DMS79 treated with DMSO at 0.1 percent for 48 hours (cell line): ENCODE measurements around the gene RAC3.

Experiments used
- DNase-seq: peaks from one replicate; lab custom pipeline; 2025; lab: John Stamatoyannopoulos, UW

Gene RAC3

GRCh38 chr17:82056729-82057621, 25.5 kb downstream of the RAC3 start:
- DNase-seq, result no peak

GRCh38 chr17:82058230-82058854, 26.9 kb downstream of the RAC3 start:
- DNase-seq, result no peak

GRCh38 chr17:82058855-82059249, 27.4 kb downstream of the RAC3 start:
- no peak for DNase-seq

GRCh38 chr17:82059272-82060000, 28.0 kb downstream of the RAC3 start:
- DNase-seq, result no peak

GRCh38 chr17:82060001-82060380, 28.5 kb downstream of the RAC3 start:
- DNase-seq, result no peak

- no peak for DNase-seq
Measured at GRCh38 chr17:82060614-82061013, 29.1 kb downstream of the RAC3 start.

- DNase-seq, result no peak
Measured at GRCh38 chr17:82061047-82061925, 29.8 kb downstream of the RAC3 start.

GRCh38 chr17:82062076-82062983, 30.9 kb downstream of the RAC3 start:
- no peak for DNase-seq

- DNase-seq, result no peak
Measured at GRCh38 chr17:82062984-82063368, 31.5 kb downstream of the RAC3 start.

- no peak for DNase-seq
Measured at GRCh38 chr17:82063424-82064415, 32.2 kb downstream of the RAC3 start.

- DNase-seq, result no peak
Measured at GRCh38 chr17:82064433-82065192, 33.1 kb downstream of the RAC3 start.

GRCh38 chr17:82065193-82065637, 33.7 kb downstream of the RAC3 start:
- DNase-seq, result no peak

- DNase-seq, result no peak
Measured at GRCh38 chr17:82065638-82066303, 34.3 kb downstream of the RAC3 start, which contains the start of gene DUS1L. DUS1L (minus strand) TSS chr17:82065804; CDS start chr17:82065059, 745 bp downstream.

- no peak for DNase-seq
Measured at GRCh38 chr17:82070611-82071010, 39.1 kb downstream of the RAC3 start.

- DNase-seq, result no peak
Measured at GRCh38 chr17:82072827-82073226, 41.3 kb downstream of the RAC3 start.

GRCh38 chr17:82073446-82073845, 42.0 kb downstream of the RAC3 start:
- no peak for DNase-seq

- DNase-seq, result no peak
Measured at GRCh38 chr17:82076018-82076784, 44.7 kb downstream of the RAC3 start.
